Measurements from ENCODE around the gene SAP30. TPM values are rescaled to one million over a fixed set of nuclear protein-coding genes. Genes with fewer than 3 reads are reported as not detected.

The SAP30 gene
- total RNA-seq, 1 experiment from 2014 or later = 13.5 TPM

- H2BK12ac ChIP-seq (ENCODE audit: insufficient read length, low read depth, low read length) = no peak overlapping the region
Measured at GRCh38 chr4:173328236-173328901, 42.4 kb upstream of the SAP30 start.

More at GRCh38 chr4:173328236-173328901, 42.4 kb upstream of the SAP30 start:
- H3K56ac ChIP-seq (ENCODE audit: insufficient read length, low read depth, low read length) = no peak overlapping the region
- H2AK5ac ChIP-seq (ENCODE audit: insufficient read length, low read length) = no peak overlapping the region
- H3T11ph ChIP-seq (ENCODE audit: low read length) = no peak overlapping the region
- H3K14ac ChIP-seq (ENCODE audit: insufficient read depth, low read length) = no peak overlapping the region
- H3K27me3 ChIP-seq (ENCODE audit: insufficient read depth, low read length) = no peaks in the 10 kb centered on the region
- H3K23ac ChIP-seq (ENCODE audit: insufficient read length, low read depth, low read length) = no peak overlapping the region
- H3K27ac ChIP-seq (ENCODE audit: insufficient read length, low read depth, low read length) = no peak overlapping the region
- no peaks in the 10 kb centered on the region for H4K20me1 ChIP-seq (ENCODE audit: control insufficient read depth, insufficient read depth, insufficient read length)
- no peaks in the 10 kb centered on the region for H3K9me3 ChIP-seq (ENCODE audit: control insufficient read depth, low read depth, low read length)
- H3K4me1 Mint-ChIP-seq = peaks cover 16 to 20% of the 10 kb centered on the region in 2 experiments
- H3K18ac ChIP-seq (ENCODE audit: insufficient read length, low read depth, low read length) = no peak overlapping the region
- no peak overlapping the region for H4K91ac ChIP-seq (ENCODE audit: insufficient read length, low read depth, low read length)
- peaks cover 5% of the 10 kb centered on the region; the same call in 1 of the 2 replicates for H3K79me2 ChIP-seq (ENCODE audit: insufficient read depth, low read length)
- no peaks in the 10 kb centered on the region for H3K79me1 ChIP-seq (ENCODE audit: insufficient read depth, low read depth, low read length, poor library complexity, severe bottlenecking)
- no peak overlapping the region for H2BK15ac ChIP-seq (ENCODE audit: low read depth, low read length)
- DNase-seq = no peak
- H3K9me3 Mint-ChIP-seq = peaks cover 0 to 2% of the 10 kb centered on the region in 2 experiments; a peak in 1 of 5 replicates
- no peak overlapping the region for H2AFZ ChIP-seq (ENCODE audit: low read length)
- H3K36me3 Mint-ChIP-seq (ENCODE audit: insufficient read depth in 1 of 3, low read depth in 3 of 3) = peaks cover 28 to 65% (median 53%) of the 10 kb centered on the region in 3 experiments
- no peak overlapping the region for H2BK5ac ChIP-seq (ENCODE audit: insufficient read length, low read length)
- H4K8ac ChIP-seq (replicated peaks; ENCODE audit: insufficient read length, low read depth, low read length) = no peak overlapping the region
- no peak overlapping the region for H3K9ac ChIP-seq (ENCODE audit: extremely low read depth, insufficient read length, low read length)
- no peaks in the 10 kb centered on the region for H3K27me3 Mint-ChIP-seq (ENCODE audit: low read depth)
- peaks cover 8% of the 10 kb centered on the region for H3K23me2 ChIP-seq (ENCODE audit: insufficient read length, low read depth, low read length, poor library complexity, severe bottlenecking)
- no peak overlapping the region for H3K4ac ChIP-seq (ENCODE audit: low read depth, low read length)
- H2BK20ac ChIP-seq (ENCODE audit: low read depth, low read length, poor library complexity, severe bottlenecking) = no peak overlapping the region
- no peak overlapping the region for H4K5ac ChIP-seq (ENCODE audit: insufficient read length, low read depth, low read length)
- no peak for TF ChIP-seq CTCF (conservative IDR thresholded peaks at IDR 0.05)
- no peak overlapping the region for H3K4me2 ChIP-seq (ENCODE audit: insufficient read depth, insufficient read length, low read length)
- no peaks in the 10 kb centered on the region for H3K4me1 ChIP-seq (ENCODE audit: insufficient read depth, low read length)
- no peak overlapping the region for H3K4me3 Mint-ChIP-seq
- WGBS (ENCODE audit: extremely low coverage, insufficient read length, low lambda C conversion rate) = no CpG with 5 or more reads among the region's 5 CpGs
- H2BK120ac ChIP-seq (ENCODE audit: low read depth, low read length, poor library complexity, severe bottlenecking) = no peak overlapping the region
- no peak overlapping the region for H3K27ac Mint-ChIP-seq
